ENCODE results near the gene TNFSF18.
A peak's percentile ranks its signal among the peaks of the same experiment; 100 is the strongest.

TNFSF18 gene

GRCh38 chr1:173057984-173058383 is 7.2 kb upstream of the TNFSF18 start:
- no peak for DNase-seq (ENCODE audit: low read depth)
- H3K4me3 ChIP-seq (ENCODE audit: low read depth, low read length): no peak overlapping the region
- no peak for TF ChIP-seq CTCF (conservative IDR thresholded peaks at IDR 0.05; ENCODE audit: low read depth, low read length)

- peak; percentile 8 for DNase-seq (ENCODE audit: low read depth)
- TF ChIP-seq CTCF (conservative IDR thresholded peaks at IDR 0.05; ENCODE audit: low read depth, low read length): no peak
- no peak overlapping the region for H3K4me3 ChIP-seq (ENCODE audit: low read depth, low read length)
These were observed 5.6 kb upstream of the TNFSF18 start for GRCh38 chr1:173056365-173056764.

GRCh38 chr1:173052681-173053196 is 2.0 kb upstream of the TNFSF18 start:
- no peak for TF ChIP-seq CTCF (conservative IDR thresholded peaks at IDR 0.05; ENCODE audit: low read depth, low read length)
- H3K4me3 ChIP-seq (ENCODE audit: low read depth, low read length): no peak overlapping the region
- DNase-seq (ENCODE audit: low read depth): peak; percentile 11

- no peak overlapping the region for H3K4me3 ChIP-seq (ENCODE audit: low read depth, low read length)
- no peak for TF ChIP-seq CTCF (conservative IDR thresholded peaks at IDR 0.05; ENCODE audit: low read depth, low read length)
- no peak for DNase-seq (ENCODE audit: low read depth)
These were observed 1.5 kb downstream of the TNFSF18 start for GRCh38 chr1:173049322-173049633.

GRCh38 chr1:173048621-173049321 is 2.0 kb downstream of the TNFSF18 start:
- peak; percentile 62 for DNase-seq (ENCODE audit: low read depth)
- TF ChIP-seq CTCF (conservative IDR thresholded peaks at IDR 0.05; ENCODE audit: low read depth, low read length): no peak
- H3K4me3 ChIP-seq (ENCODE audit: low read depth, low read length): no peak overlapping the region

- no peak overlapping the region for H3K4me3 ChIP-seq (ENCODE audit: low read depth, low read length)
- no peak for TF ChIP-seq CTCF (conservative IDR thresholded peaks at IDR 0.05; ENCODE audit: low read depth, low read length)
- DNase-seq (ENCODE audit: low read depth): no peak
These were observed 6.1 kb downstream of the TNFSF18 start for GRCh38 chr1:173044656-173045055.

- peak; percentile 63 for DNase-seq (ENCODE audit: low read depth)
- TF ChIP-seq CTCF (conservative IDR thresholded peaks at IDR 0.05; ENCODE audit: low read depth, low read length): no peak
- no peak overlapping the region for H3K4me3 ChIP-seq (ENCODE audit: low read depth, low read length)
These were observed 7.5 kb downstream of the TNFSF18 start for GRCh38 chr1:173043253-173043652.
